Parathyroid adenoma (tissue), 2 donors: Measurements from ENCODE around the gene FDXR.

Source experiments
- H2AFZ ChIP-seq: fragments of 300-600 bp; sonication (generic); one replicate; pipeline ENCODE4 v1.7.0; 2017; ENCODE audit warnings: antibody characterized with exemption, mild to moderate bottlenecking
- H3K27ac ChIP-seq: fragments of 300-600 bp; sonication (generic); one replicate; pipeline ENCODE4 v1.7.0; 2017
- H3K27me3 ChIP-seq: fragments of 300-600 bp; sonication (generic); one replicate; pipeline ENCODE4 v1.7.0; 2017; ENCODE audit warnings: low read length; ENCODE audit not compliant: control insufficient read depth, insufficient read depth
- H3K36me3 ChIP-seq: fragments of 300-600 bp; sonication (generic); one replicate; pipeline ENCODE4 v1.7.0; 2017; ENCODE audit warnings: low read length; ENCODE audit not compliant: control insufficient read depth, insufficient read depth
- H3K4me1 ChIP-seq: fragments of 300-600 bp; sonication (generic); one replicate; pipeline ENCODE4 v1.7.0; 2017; ENCODE audit warnings: control low read depth
- H3K4me2 ChIP-seq: fragments of 300-600 bp; sonication (generic); one replicate; pipeline ENCODE4 v1.7.0; 2017; ENCODE audit warnings: low read length
- H3K4me3 ChIP-seq: fragments of 300-600 bp; sonication (generic); one replicate; pipeline ENCODE4 v1.7.0; 2017; ENCODE audit warnings: low read depth, low read length
- H3K79me2 ChIP-seq: fragments of 300-600 bp; sonication (generic); one replicate; pipeline ENCODE4 v1.7.0; 2017; ENCODE audit warnings: control low read depth
- H3K9ac ChIP-seq: fragments of 300-600 bp; sonication (generic); one replicate; pipeline ENCODE4 v1.7.0; 2017; ENCODE audit warnings: mild to moderate bottlenecking
- H3K9me3 ChIP-seq: fragments of 300-600 bp; sonication (generic); one replicate; pipeline ENCODE4 v1.7.0; 2017; ENCODE audit warnings: low read length; ENCODE audit not compliant: control insufficient read depth
- CTCF ChIP-seq: fragments of 300-600 bp; sonication (generic); IDR thresholded peaks from one replicate; pipeline ENCODE4 v1.7.0; 2017; ENCODE audit warnings: antibody characterized with exemption, mild to moderate bottlenecking
- donor health status: primary hyperparathyroidism.

FDXR gene

DNA sequence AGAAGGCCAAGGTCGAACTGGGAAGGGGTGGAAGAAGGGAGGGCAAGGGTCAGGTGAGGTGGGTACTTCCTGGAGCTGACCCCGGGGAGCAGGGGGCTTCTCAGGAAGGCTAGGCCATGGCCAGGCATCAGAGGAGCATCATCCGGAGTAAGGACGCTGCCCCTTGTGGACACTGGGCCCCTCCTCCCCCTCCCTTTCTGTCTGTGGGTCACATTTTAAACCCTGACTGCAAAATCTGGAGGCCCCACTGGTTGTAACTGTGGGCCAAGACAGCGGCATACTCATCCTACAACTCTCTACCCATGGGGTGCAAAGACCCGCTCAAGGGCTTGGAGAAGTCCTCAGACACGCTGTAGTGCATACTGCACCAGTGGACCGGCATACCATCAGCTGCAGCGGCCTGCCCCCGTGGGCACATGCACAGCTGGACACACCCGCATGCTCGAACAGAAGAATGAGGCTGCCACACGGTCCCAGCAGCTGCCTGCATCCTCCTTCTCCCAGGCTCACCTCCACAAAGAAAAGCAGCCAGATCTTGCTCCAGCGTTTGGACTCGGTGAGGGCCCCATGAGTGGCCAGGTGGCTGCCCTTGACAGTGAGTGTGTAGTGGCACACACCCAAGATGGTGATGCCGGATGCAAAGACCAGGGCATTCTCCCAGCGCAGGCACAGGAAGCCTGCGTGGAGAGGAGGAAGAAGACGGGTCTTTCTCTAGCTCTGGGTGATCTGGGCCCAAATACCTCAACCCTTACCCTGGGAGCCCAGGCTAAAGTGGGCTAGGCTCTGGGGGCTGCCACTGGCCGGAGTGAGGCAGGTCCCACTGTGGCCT, 19.4 kb upstream of the FDXR start:
- H3K36me3 ChIP-seq, result no peaks in the 10 kb centered on the region
- no peak overlapping the region for H2AFZ ChIP-seq
- no peaks in the 10 kb centered on the region for H3K9me3 ChIP-seq
- no peak overlapping the region for H3K4me3 ChIP-seq
- no peak overlapping the region for H3K27ac ChIP-seq
- H3K4me2 ChIP-seq, result no peak overlapping the region
- no peaks in the 10 kb centered on the region for H3K27me3 ChIP-seq
- no peak overlapping the region for H3K9ac ChIP-seq
- no peak for TF ChIP-seq CTCF
- H3K79me2 ChIP-seq, result no peaks in the 10 kb centered on the region
- no peaks in the 10 kb centered on the region for H3K4me1 ChIP-seq

DNA sequence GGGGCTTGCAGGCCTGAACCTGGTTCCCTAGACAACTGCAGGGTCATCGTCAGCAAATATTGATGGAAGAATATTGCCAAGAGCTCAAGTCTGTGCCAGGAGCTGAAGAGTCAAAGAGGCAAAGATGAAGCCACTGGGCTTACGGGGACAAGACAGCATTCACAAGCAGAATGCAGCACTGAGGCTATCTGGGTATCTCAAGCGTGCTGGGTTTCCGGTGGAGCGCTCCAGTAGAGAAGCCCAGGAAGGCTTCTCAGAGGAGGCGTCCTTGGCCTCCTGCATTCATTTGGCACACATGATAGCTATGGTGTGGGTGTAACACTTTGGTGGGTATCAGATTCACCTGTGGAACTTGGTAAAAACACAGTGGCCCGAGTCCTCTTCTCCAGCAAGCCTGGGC, 17.8 kb upstream of the FDXR start:
- no peaks in the 10 kb centered on the region for H3K9me3 ChIP-seq
- H3K4me3 ChIP-seq, result no peak overlapping the region
- no peak overlapping the region for H3K27ac ChIP-seq
- no peak overlapping the region for H2AFZ ChIP-seq
- TF ChIP-seq CTCF, result no peak
- H3K79me2 ChIP-seq, result no peaks in the 10 kb centered on the region
- no peaks in the 10 kb centered on the region for H3K4me1 ChIP-seq
- no peak overlapping the region for H3K4me2 ChIP-seq
- no peak overlapping the region for H3K9ac ChIP-seq
- no peaks in the 10 kb centered on the region for H3K36me3 ChIP-seq
- no peaks in the 10 kb centered on the region for H3K27me3 ChIP-seq

DNA sequence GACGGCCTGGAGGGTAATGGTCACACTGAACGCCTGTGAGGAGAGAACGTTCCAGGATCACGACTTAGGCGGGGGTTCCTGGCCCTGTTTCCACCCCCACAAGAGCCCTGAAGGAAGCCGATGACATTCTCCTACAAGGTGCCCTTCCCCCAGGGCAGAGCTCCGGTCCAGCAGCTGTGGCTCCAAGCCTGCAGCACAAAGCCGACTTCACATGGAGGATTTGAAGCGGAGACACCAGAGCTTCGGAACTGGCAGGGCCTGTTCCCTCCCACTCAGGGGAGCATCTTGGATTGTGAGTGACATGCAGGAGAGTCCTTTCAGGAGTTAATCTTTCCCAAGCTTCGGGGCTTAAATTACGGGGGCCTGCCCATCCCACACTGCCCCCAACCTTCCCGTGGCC, 15.7 kb upstream of the FDXR start:
- Histone ChIP-seq H3K36me3 (no peaks in the 10 kb centered on the region), H3K4me3 (no peak overlapping the region), H3K4me2 (no peak overlapping the region), H3K9me3 (no peaks in the 10 kb centered on the region), H3K4me1 (no peaks in the 10 kb centered on the region), H3K27ac (no peak overlapping the region), H3K27me3 (no peaks in the 10 kb centered on the region), H3K9ac (no peak overlapping the region), H3K79me2 (no peaks in the 10 kb centered on the region), H2AFZ (no peak overlapping the region)
- no peak for TF ChIP-seq CTCF

- Histone ChIP-seq H3K27me3 (no peaks in the 10 kb centered on the region), H3K4me1 (peaks cover under 1% of the 10 kb centered on the region), H3K9me3 (no peaks in the 10 kb centered on the region), H3K36me3 (no peaks in the 10 kb centered on the region), H3K79me2 (no peaks in the 10 kb centered on the region), H3K9ac (no peak overlapping the region), H3K27ac (no peak overlapping the region), H3K4me3 (no peak overlapping the region), H2AFZ (no peak overlapping the region), H3K4me2 (no peak overlapping the region)
- no peak for TF ChIP-seq CTCF
Observed at GRCh38 chr17:74883241-74883745, 10.5 kb upstream of the FDXR start.
